ENCODE data around the gene USP3. TPM values are rescaled to one million over a fixed set of nuclear protein-coding genes. Genes with fewer than 3 reads are reported as not detected.

Gene USP3
- polyA plus RNA-seq, 1 of the 3 experiments (the other 2 are of a cell fraction) = 9.3 TPM

DNA sequence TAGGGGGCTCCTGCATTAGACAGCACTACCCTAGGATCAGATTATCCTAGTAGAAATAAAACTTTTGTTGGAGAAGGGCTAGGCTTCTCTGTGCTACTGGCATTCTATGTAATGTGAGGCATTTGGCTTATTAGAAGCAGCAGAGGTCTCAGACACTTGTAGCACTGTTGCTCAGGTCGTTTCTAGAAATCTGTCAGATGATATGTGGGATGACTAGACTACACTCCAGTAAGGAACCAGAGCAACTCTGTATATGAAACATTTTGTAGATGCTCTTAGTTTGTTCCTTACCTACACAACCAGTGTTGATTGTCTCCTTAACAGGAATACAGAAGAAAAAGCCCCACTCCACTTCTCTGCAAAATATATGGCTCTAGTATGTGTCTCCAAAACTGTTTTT, 70.9 kb downstream of the USP3 start:
- Histone ChIP-seq H3K9me2 (no peaks in the 10 kb centered on the region), H2AFZ (ENCODE audit: low read depth) (no peak overlapping the region), H3K27ac (ENCODE audit: low read depth in 2 of 2, low read length in 1 of 2) (0 out of 4 replicates have a peak overlapping the region, but pooled peaks of 1 of the 2 experiments have one; percentile 22), H4K20me1 (ENCODE audit: insufficient read depth) (no peaks in the 10 kb centered on the region), H3K79me2 (ENCODE audit: insufficient read depth) (no peaks in the 10 kb centered on the region), H3F3A (replicated peaks; ENCODE audit: insufficient read depth) (peaks cover 9% of the 10 kb centered on the region), H3K4me2 (no peak overlapping the region), H3K27me3 (ENCODE audit: insufficient read depth) (no peaks in the 10 kb centered on the region), H3K9ac (no peak overlapping the region), H3K4me3 (ENCODE audit: low read depth in 2 of 2, low read length in 1 of 2) (no peak overlapping the region), H3K9me3 (no peaks in the 10 kb centered on the region), H3K36me3 (replicated peaks in 1 of 2; ENCODE audit: control insufficient read depth in 1 of 2, insufficient read depth in 2 of 2, low read length in 1 of 2) (peaks cover 45 to 71% of the 10 kb centered on the region in 2 experiments), H3K4me1 (ENCODE audit: control insufficient read depth in 1 of 2, insufficient read depth in 2 of 2, low read depth in 1 of 2, low read length in 1 of 2) (peaks cover 0 to 3% of the 10 kb centered on the region in 2 experiments; a peak in 3 of 4 replicates)
- WGBS (ENCODE audit: low lambda C conversion rate) = 64% methylated on average over 1 of the region's 1 CpG
- ChIA-PET CTCF (interaction anchor here (0.7 kb wide), 1 partner anchor 14 kb away, joined by 3 read pairs; no protein-coding TSS in a partner anchor), POLR2A (no interaction called here)
- no peak for DNase-seq
- TF ChIP-seq, protein P1, sequence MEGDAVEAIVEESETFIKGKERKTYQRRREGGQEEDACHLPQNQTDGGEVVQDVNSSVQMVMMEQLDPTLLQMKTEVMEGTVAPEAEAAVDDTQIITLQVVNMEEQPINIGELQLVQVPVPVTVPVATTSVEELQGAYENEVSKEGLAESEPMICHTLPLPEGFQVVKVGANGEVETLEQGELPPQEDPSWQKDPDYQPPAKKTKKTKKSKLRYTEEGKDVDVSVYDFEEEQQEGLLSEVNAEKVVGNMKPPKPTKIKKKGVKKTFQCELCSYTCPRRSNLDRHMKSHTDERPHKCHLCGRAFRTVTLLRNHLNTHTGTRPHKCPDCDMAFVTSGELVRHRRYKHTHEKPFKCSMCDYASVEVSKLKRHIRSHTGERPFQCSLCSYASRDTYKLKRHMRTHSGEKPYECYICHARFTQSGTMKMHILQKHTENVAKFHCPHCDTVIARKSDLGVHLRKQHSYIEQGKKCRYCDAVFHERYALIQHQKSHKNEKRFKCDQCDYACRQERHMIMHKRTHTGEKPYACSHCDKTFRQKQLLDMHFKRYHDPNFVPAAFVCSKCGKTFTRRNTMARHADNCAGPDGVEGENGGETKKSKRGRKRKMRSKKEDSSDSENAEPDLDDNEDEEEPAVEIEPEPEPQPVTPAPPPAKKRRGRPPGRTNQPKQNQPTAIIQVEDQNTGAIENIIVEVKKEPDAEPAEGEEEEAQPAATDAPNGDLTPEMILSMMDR (IDR thresholded peaks at IDR 0.05) = no peak
- TF ChIP-seq FOXJ3 (CRISPR knock-in tag; IDR thresholded peaks at IDR 0.05) = no peak
- no peak for TF ChIP-seq RCOR1 (IDR thresholded peaks at IDR 0.05; ENCODE audit: low read length)
- no peak for TF ChIP-seq EP300 (IDR thresholded peaks at IDR 0.05; ENCODE audit: borderline replicate concordance in 1 of 2, low read depth in 1 of 2, low read length in 1 of 2)
- TF ChIP-seq EZH2phosphoT487 (IDR thresholded peaks at IDR 0.05; ENCODE audit: borderline replicate concordance, low read depth) = no peak
- TF ChIP-seq GABPA (IDR thresholded peaks at IDR 0.05; ENCODE audit: low read depth) = no peak
- TF ChIP-seq FOXM1 (IDR thresholded peaks at IDR 0.05; ENCODE audit: low read depth) = no peak
- TF ChIP-seq POLR2AphosphoS5 (IDR thresholded peaks at IDR 0.05; ENCODE audit: low read depth, low read length) = no peak
- TF ChIP-seq, protein P2, sequence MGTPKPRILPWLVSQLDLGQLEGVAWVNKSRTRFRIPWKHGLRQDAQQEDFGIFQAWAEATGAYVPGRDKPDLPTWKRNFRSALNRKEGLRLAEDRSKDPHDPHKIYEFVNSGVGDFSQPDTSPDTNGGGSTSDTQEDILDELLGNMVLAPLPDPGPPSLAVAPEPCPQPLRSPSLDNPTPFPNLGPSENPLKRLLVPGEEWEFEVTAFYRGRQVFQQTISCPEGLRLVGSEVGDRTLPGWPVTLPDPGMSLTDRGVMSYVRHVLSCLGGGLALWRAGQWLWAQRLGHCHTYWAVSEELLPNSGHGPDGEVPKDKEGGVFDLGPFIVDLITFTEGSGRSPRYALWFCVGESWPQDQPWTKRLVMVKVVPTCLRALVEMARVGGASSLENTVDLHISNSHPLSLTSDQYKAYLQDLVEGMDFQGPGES (IDR thresholded peaks at IDR 0.05; ENCODE audit: low read depth, low read length) = no peak
- TF ChIP-seq JUND (IDR thresholded peaks at IDR 0.05) = no peak
- no peak for TF ChIP-seq SMC3 (IDR thresholded peaks at IDR 0.05; ENCODE audit: low read depth, low read length)
- TF ChIP-seq, protein P3, sequence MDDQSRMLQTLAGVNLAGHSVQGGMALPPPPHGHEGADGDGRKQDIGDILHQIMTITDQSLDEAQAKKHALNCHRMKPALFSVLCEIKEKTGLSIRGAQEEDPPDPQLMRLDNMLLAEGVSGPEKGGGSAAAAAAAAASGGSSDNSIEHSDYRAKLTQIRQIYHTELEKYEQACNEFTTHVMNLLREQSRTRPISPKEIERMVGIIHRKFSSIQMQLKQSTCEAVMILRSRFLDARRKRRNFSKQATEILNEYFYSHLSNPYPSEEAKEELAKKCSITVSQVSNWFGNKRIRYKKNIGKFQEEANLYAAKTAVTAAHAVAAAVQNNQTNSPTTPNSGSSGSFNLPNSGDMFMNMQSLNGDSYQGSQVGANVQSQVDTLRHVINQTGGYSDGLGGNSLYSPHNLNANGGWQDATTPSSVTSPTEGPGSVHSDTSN (IDR thresholded peaks at IDR 0.05) = no peak
- no peak for TF ChIP-seq GATA2 (CRISPR knock-in tag; IDR thresholded peaks at IDR 0.05)
- no peak for TF ChIP-seq NRF1 (IDR thresholded peaks at IDR 0.05; ENCODE audit: low read depth, low read length)
- no peak for TF ChIP-seq TEAD4 (IDR thresholded peaks at IDR 0.05; ENCODE audit: borderline replicate concordance, insufficient read depth)
- no peak for TF ChIP-seq FOSL2 (IDR thresholded peaks at IDR 0.05; ENCODE audit: borderline replicate concordance, low read depth)

All from SK-N-SH (cell line).